ENCODE data around the gene HPF1.

- TF ChIP-seq ZNF740 (CRISPR knock-in tag; IDR thresholded peaks at IDR 0.05), result no peak
- no peak for TF ChIP-seq CTCF (CRISPR knock-in tag; IDR thresholded peaks at IDR 0.05)
- no peak for TF ChIP-seq RBM39 (IDR thresholded peaks at IDR 0.05; ENCODE audit: low read depth, low read length, poor library complexity, severe bottlenecking)
- TF ChIP-seq, protein P1, sequence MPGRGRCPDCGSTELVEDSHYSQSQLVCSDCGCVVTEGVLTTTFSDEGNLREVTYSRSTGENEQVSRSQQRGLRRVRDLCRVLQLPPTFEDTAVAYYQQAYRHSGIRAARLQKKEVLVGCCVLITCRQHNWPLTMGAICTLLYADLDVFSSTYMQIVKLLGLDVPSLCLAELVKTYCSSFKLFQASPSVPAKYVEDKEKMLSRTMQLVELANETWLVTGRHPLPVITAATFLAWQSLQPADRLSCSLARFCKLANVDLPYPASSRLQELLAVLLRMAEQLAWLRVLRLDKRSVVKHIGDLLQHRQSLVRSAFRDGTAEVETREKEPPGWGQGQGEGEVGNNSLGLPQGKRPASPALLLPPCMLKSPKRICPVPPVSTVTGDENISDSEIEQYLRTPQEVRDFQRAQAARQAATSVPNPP (CRISPR knock-in tag; IDR thresholded peaks at IDR 0.05), result no peak
- TF ChIP-seq MAZ (IDR thresholded peaks at IDR 0.05; ENCODE audit: borderline replicate concordance, low read depth, low read length), result no peak
- TF ChIP-seq MAZ (CRISPR knock-in tag; IDR thresholded peaks at IDR 0.05; ENCODE audit: low read depth), result no peak
- TF ChIP-seq SP1 (IDR thresholded peaks at IDR 0.05), result no peak
- no peak for TF ChIP-seq SP1 (CRISPR knock-in tag; IDR thresholded peaks at IDR 0.05)
- no peak for TF ChIP-seq HNF4A (CRISPR knock-in tag; IDR thresholded peaks at IDR 0.05)
- TF ChIP-seq THAP7 (CRISPR knock-in tag; IDR thresholded peaks at IDR 0.05), result no peak
- TF ChIP-seq ZFP36 (IDR thresholded peaks at IDR 0.05; ENCODE audit: borderline replicate concordance, low read depth, low read length, partially characterized antibody), result no peak
- no peak for TF ChIP-seq ETS1 (CRISPR knock-in tag; IDR thresholded peaks at IDR 0.05)
- TF ChIP-seq THYN1 (CRISPR knock-in tag; IDR thresholded peaks at IDR 0.05; ENCODE audit: borderline replicate concordance, low read depth), result no peak
These were observed 75.2 kb downstream of the HPF1 start for GRCh38 chr4:169682372-169683047.

Data from HepG2 (cell line).